H1 (cell line): Measurements from ENCODE around the gene CARM1. TPM values are rescaled to one million over a fixed set of nuclear protein-coding genes. Genes with fewer than 3 reads are reported as not detected.

Source experiments
- CREB1 ChIP-seq: IDR thresholded peaks from 2 replicates; pipeline ENCODE4 v1.6.1; 2012; ENCODE audit warnings: inconsistent platforms
- EGR1 ChIP-seq: IDR thresholded peaks from 2 replicates; pipeline ENCODE4 v1.6.1; 2011; ENCODE audit warnings: low read depth, low read length, borderline replicate concordance
- JUN ChIP-seq: IDR thresholded peaks from 2 replicates; pipeline ENCODE4 v1.6.1; 2011; ENCODE audit warnings: low read depth, mild to moderate bottlenecking, improper control_type of control experiment, low read length
- RBBP5 ChIP-seq: IDR thresholded peaks from 2 replicates; pipeline ENCODE4 v1.7.1; 2012; ENCODE audit warnings: low read depth, mild to moderate bottlenecking, inconsistent platforms, low read length, moderate library complexity, borderline replicate concordance
- SP2 ChIP-seq: IDR thresholded peaks from 2 replicates; pipeline ENCODE4 v1.6.1; 2012; ENCODE audit warnings: mild to moderate bottlenecking, low read length, inconsistent platforms
- TAF7 ChIP-seq: optimal IDR thresholded peaks from 2 replicates; pipeline ENCODE3; 2011; ENCODE audit warnings: low read depth, mild to moderate bottlenecking, inconsistent platforms, low read length, moderate library complexity, borderline replicate concordance
- TBP ChIP-seq: IDR thresholded peaks from 2 replicates; pipeline ENCODE4 v1.6.1; 2011; ENCODE audit warnings: low read depth, low read length, improper control_type of control experiment
- YY1 ChIP-seq: IDR thresholded peaks from 2 replicates; pipeline ENCODE4 v1.6.1; 2011; ENCODE audit warnings: low read depth, mild to moderate bottlenecking, low read length
- polyA plus RNA-seq, 7 experiments: library from polyadenylated mRNA; depleted of rRNA in 3 of 7; stranded (reverse) in 5 of 7; unstranded in 2 of 7; fragments of >200 nt in 5 of 7; fragments of 200-250 nt in 2 of 7; gene quantifications; 1 replicate in 5 of 7; 2 replicates in 1 of 7; 4 replicates in 1 of 7; pipeline versions ENCODE4 v1.2.1 to v1.2.3, GENCODE V29; 2011 to 2013; ENCODE audit warnings: missing spikeins in 2 of 7, mixed read lengths in 2 of 7
- total RNA-seq: library from RNA; stranded (reverse); fragmentation: NEBNext Ultra II Directional; extraction: Animal tissue kit (Norgen Biotek cat#: 25700); gene quantifications from 2 replicates; pipeline ENCODE4 v1.2.1, GENCODE V29; 2021
- TF ChIP-seq, protein P1 (sequence below): fragments of 300-600 bp; sonication (generic); IDR thresholded peaks from 2 replicates; pipeline ENCODE4 v1.7.1; 2012; ENCODE audit warnings: low read length, moderate library complexity, mild to moderate bottlenecking, inconsistent platforms; ENCODE audit not compliant: insufficient replicate concordance
- TF ChIP-seq, protein P2 (sequence below): IDR thresholded peaks from 2 replicates; pipeline ENCODE4 v1.6.1; 2012; ENCODE audit warnings: inconsistent platforms

Gene CARM1
- total and polyA plus RNA-seq, 2 of the 8 experiments (the other 6 are each of a cell fraction or from before 2014, with no cell fraction given) = 134 to 164 TPM

DNA sequence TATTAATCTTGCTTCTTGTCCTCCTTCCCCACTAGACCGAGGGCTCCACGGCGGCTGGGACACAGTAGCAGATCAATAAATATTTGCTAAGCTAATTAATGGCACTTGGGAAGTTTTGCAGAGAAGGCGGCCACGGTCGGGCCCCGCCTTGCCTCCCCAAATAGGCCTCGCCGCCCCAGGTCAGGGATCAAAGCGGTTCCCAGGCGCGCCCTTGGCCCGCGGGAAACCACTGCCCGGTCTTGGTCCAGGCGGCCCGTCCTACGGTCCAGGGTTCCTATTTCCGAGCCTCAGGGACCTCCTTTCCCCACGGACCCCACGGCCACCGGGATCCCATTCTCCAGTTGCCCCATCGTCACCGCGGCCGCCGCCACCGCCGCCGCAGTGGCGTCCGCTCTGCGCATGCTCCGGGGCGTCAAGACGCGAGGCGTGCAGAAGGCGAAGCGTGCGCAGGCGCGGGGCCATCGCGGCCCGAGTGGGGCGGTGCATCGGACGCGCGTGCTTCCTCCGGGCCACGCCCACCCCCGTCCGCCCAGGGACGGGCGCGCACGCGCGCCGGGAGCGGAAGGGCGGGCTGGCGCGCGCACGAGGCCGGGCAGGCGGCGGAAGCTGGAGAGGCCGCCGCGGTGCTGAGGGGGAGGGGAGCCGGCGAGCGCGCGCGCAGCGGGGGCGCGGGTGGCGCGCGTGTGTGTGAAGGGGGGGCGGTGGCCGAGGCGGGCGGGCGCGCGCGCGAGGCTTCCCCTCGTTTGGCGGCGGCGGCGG is 89.1 kb downstream of the CARM1 start, which contains the start of gene SMARCA4 (continued):
- TF ChIP-seq YY1 = 0 out of 2 replicates have a peak, but pooled peaks have one; percentile 1
- TF ChIP-seq, protein P1, sequence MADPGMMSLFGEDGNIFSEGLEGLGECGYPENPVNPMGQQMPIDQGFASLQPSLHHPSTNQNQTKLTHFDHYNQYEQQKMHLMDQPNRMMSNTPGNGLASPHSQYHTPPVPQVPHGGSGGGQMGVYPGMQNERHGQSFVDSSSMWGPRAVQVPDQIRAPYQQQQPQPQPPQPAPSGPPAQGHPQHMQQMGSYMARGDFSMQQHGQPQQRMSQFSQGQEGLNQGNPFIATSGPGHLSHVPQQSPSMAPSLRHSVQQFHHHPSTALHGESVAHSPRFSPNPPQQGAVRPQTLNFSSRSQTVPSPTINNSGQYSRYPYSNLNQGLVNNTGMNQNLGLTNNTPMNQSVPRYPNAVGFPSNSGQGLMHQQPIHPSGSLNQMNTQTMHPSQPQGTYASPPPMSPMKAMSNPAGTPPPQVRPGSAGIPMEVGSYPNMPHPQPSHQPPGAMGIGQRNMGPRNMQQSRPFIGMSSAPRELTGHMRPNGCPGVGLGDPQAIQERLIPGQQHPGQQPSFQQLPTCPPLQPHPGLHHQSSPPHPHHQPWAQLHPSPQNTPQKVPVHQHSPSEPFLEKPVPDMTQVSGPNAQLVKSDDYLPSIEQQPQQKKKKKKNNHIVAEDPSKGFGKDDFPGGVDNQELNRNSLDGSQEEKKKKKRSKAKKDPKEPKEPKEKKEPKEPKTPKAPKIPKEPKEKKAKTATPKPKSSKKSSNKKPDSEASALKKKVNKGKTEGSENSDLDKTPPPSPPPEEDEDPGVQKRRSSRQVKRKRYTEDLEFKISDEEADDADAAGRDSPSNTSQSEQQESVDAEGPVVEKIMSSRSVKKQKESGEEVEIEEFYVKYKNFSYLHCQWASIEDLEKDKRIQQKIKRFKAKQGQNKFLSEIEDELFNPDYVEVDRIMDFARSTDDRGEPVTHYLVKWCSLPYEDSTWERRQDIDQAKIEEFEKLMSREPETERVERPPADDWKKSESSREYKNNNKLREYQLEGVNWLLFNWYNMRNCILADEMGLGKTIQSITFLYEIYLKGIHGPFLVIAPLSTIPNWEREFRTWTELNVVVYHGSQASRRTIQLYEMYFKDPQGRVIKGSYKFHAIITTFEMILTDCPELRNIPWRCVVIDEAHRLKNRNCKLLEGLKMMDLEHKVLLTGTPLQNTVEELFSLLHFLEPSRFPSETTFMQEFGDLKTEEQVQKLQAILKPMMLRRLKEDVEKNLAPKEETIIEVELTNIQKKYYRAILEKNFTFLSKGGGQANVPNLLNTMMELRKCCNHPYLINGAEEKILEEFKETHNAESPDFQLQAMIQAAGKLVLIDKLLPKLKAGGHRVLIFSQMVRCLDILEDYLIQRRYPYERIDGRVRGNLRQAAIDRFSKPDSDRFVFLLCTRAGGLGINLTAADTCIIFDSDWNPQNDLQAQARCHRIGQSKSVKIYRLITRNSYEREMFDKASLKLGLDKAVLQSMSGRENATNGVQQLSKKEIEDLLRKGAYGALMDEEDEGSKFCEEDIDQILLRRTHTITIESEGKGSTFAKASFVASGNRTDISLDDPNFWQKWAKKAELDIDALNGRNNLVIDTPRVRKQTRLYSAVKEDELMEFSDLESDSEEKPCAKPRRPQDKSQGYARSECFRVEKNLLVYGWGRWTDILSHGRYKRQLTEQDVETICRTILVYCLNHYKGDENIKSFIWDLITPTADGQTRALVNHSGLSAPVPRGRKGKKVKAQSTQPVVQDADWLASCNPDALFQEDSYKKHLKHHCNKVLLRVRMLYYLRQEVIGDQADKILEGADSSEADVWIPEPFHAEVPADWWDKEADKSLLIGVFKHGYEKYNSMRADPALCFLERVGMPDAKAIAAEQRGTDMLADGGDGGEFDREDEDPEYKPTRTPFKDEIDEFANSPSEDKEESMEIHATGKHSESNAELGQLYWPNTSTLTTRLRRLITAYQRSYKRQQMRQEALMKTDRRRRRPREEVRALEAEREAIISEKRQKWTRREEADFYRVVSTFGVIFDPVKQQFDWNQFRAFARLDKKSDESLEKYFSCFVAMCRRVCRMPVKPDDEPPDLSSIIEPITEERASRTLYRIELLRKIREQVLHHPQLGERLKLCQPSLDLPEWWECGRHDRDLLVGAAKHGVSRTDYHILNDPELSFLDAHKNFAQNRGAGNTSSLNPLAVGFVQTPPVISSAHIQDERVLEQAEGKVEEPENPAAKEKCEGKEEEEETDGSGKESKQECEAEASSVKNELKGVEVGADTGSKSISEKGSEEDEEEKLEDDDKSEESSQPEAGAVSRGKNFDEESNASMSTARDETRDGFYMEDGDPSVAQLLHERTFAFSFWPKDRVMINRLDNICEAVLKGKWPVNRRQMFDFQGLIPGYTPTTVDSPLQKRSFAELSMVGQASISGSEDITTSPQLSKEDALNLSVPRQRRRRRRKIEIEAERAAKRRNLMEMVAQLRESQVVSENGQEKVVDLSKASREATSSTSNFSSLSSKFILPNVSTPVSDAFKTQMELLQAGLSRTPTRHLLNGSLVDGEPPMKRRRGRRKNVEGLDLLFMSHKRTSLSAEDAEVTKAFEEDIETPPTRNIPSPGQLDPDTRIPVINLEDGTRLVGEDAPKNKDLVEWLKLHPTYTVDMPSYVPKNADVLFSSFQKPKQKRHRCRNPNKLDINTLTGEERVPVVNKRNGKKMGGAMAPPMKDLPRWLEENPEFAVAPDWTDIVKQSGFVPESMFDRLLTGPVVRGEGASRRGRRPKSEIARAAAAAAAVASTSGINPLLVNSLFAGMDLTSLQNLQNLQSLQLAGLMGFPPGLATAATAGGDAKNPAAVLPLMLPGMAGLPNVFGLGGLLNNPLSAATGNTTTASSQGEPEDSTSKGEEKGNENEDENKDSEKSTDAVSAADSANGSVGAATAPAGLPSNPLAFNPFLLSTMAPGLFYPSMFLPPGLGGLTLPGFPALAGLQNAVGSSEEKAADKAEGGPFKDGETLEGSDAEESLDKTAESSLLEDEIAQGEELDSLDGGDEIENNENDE = no peak
- TF ChIP-seq JUN = no peak
- TF ChIP-seq CREB1 = peak; percentile 16; the same call in 1 of the 2 replicates
- TF ChIP-seq TAF7 = peak; percentile 35
- TF ChIP-seq, protein P2, sequence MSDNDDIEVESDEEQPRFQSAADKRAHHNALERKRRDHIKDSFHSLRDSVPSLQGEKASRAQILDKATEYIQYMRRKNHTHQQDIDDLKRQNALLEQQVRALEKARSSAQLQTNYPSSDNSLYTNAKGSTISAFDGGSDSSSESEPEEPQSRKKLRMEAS = peak; percentile 89
- no peak for TF ChIP-seq SP2
- peak; percentile 2; the same call in 1 of the 2 replicates for TF ChIP-seq RBBP5
- peak; percentile 32; the same call in 1 of the 2 replicates for TF ChIP-seq EGR1
- no peak for TF ChIP-seq TBP
